ENCODE measurements around the gene NAP1L3. TPM values are rescaled to one million over a fixed set of nuclear protein-coding genes. Genes with fewer than 3 reads are reported as not detected.

Gene NAP1L3
- 10 to 100 TPM; 14.0 to 15.0 TPM for total RNA-seq

GRCh38 chrX:93673056-93673868 lies at the start of gene NAP1L3:
Gene NAP1L3, minus strand, starts transcription at chrX:93673578. Its CDS starts 274 bp downstream, at chrX:93673304.
- no peaks in the 10 kb centered on the region for H3K4me1 ChIP-seq (ENCODE audit: control insufficient read depth in 1 of 2, low read depth in 2 of 2)
- H3K27ac ChIP-seq = peak within 1 kb of the TSS; percentile 82 to 84
- H3K9me3 ChIP-seq = no peaks in the 10 kb centered on the region
- no peaks in the 10 kb centered on the region for H3K27me3 ChIP-seq (replicated peaks; ENCODE audit: insufficient read depth)
- H3K4me3 ChIP-seq = peak within 1 kb of the TSS; percentile 80
- H3K36me3 ChIP-seq = no peaks in the 10 kb centered on the region
- ATAC-seq (ENCODE audit: insufficient number of reproducible peaks, low FRiP score, low read depth) = peak; percentile 92
- peak; percentile 3 for DNase-seq (ENCODE audit: low spot score)
- TF ChIP-seq CTCF (IDR thresholded peaks at IDR 0.05) = no peak

GRCh38 chrX:93711076-93711475 lies 37.7 kb upstream of the NAP1L3 start:
- TF ChIP-seq CTCF (IDR thresholded peaks at IDR 0.05) = no peak
- no peak for ATAC-seq (ENCODE audit: insufficient number of reproducible peaks, low FRiP score, low read depth)
- Histone ChIP-seq H3K4me3 (no peak overlapping the region), H3K27ac (no peak overlapping the region), H3K9me3 (no peaks in the 10 kb centered on the region), H3K27me3 (replicated peaks; ENCODE audit: insufficient read depth) (no peaks in the 10 kb centered on the region), H3K4me1 (ENCODE audit: control insufficient read depth in 1 of 2, low read depth in 2 of 2) (no peaks in the 10 kb centered on the region), H3K36me3 (no peaks in the 10 kb centered on the region)
- no peak for DNase-seq (ENCODE audit: low spot score)

GRCh38 chrX:93703701-93704100 lies 30.3 kb upstream of the NAP1L3 start:
- H3K27me3 ChIP-seq (replicated peaks; ENCODE audit: insufficient read depth) = no peaks in the 10 kb centered on the region
- no peak overlapping the region for H3K27ac ChIP-seq
- no peaks in the 10 kb centered on the region for H3K9me3 ChIP-seq
- no peaks in the 10 kb centered on the region for H3K4me1 ChIP-seq (ENCODE audit: control insufficient read depth in 1 of 2, low read depth in 2 of 2)
- DNase-seq (ENCODE audit: low spot score) = no peak
- H3K4me3 ChIP-seq = no peak overlapping the region
- no peak for ATAC-seq (ENCODE audit: insufficient number of reproducible peaks, low FRiP score, low read depth)
- H3K36me3 ChIP-seq = no peaks in the 10 kb centered on the region
- no peak for TF ChIP-seq CTCF (IDR thresholded peaks at IDR 0.05)

- ATAC-seq (ENCODE audit: insufficient number of reproducible peaks, low FRiP score, low read depth) = no peak
- no peaks in the 10 kb centered on the region for H3K27me3 ChIP-seq (replicated peaks; ENCODE audit: insufficient read depth)
- no peaks in the 10 kb centered on the region for H3K9me3 ChIP-seq
- TF ChIP-seq CTCF (IDR thresholded peaks at IDR 0.05) = no peak
- no peaks in the 10 kb centered on the region for H3K4me1 ChIP-seq (ENCODE audit: control insufficient read depth in 1 of 2, low read depth in 2 of 2)
- no peak overlapping the region for H3K4me3 ChIP-seq
- H3K36me3 ChIP-seq = no peaks in the 10 kb centered on the region
- no peak for DNase-seq (ENCODE audit: low spot score)
- no peak overlapping the region for H3K27ac ChIP-seq
Measured at GRCh38 chrX:93695981-93696380, 22.6 kb upstream of the NAP1L3 start.

- Histone ChIP-seq H3K36me3 (no peaks in the 10 kb centered on the region), H3K27ac (peak within 1 kb of the TSS; percentile 82 to 84), H3K27me3 (replicated peaks; ENCODE audit: insufficient read depth) (no peaks in the 10 kb centered on the region), H3K9me3 (no peaks in the 10 kb centered on the region), H3K4me1 (ENCODE audit: control insufficient read depth in 1 of 2, low read depth in 2 of 2) (no peaks in the 10 kb centered on the region), H3K4me3 (peak within 1 kb of the TSS; percentile 80)
- DNase-seq (ENCODE audit: low spot score) (peak; percentile 5), ATAC-seq (ENCODE audit: insufficient number of reproducible peaks, low FRiP score, low read depth) (peak; percentile 25)
- TF ChIP-seq CTCF (IDR thresholded peaks at IDR 0.05) = no peak
Measured at GRCh38 chrX:93673869-93674271, 492 bp upstream of the NAP1L3 start, which contains the start of gene FAM133A. Gene FAM133A, plus strand, starts transcription at chrX:93674206. Its CDS starts 35,214 bp downstream, at chrX:93709420.

Measured in thoracic aorta (tissue), 2 donors.